Stimulated activated CD4-positive, alpha-beta T cell treated with anti-CD3 and anti-CD28 coated beads, Interleukin-4, amount 100 ng/mL, for 24 hours (primary cell): ENCODE results near the gene OR2D3.
"Not testable (repeated sequence)": the region's sequence is repeated elsewhere in the genome, so short reads cannot be mapped to it uniquely, and the experiment has no call there.

Experiments
- DNase-seq: peaks from one replicate; pipeline ENCODE4 v3.0.0-alpha.2; 2020

The OR2D3 gene

DNA sequence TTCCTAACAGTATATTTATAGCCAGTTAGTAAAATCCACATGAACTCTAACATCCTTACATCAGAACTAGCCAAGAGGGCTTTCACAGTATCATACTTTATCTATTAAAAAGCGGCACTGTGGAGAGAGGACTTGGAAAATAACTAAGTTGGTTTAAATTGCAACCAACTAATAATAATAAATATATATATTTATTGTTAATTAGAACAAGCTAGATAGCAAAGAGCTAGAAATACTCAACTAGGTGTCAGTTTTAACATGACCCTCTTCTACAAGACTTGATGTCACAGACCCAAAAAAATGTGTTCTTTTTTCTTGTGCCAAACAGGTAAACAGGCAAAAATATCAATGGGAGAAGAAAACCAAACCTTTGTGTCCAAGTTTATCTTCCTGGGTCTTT lies at the start of gene OR2D3:
Gene OR2D3 (plus strand): TSS at position 301 of the 400 bp plus-strand sequence. CDS start 0 bp downstream, at position 301.
- no peak for DNase-seq

DNA sequence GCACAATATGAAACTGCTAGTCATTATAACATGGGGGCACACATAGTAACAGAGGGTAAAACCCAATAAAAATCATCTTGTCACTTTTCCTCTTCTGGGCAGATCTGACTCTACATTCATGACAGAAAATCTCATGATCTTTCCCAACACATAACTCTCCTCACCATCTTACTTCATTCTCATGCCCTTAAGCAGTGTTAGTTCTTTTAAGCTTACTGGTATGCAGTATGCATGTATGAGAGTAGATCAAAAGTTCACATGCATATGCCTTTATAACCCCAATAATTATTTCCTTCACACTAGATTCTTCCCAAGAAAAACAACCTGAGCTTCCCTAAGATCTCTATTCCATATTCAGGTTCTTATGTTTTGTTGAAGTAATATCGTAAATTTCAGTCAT lies 49.5 kb upstream of the OR2D3 start:
- no peak for DNase-seq

- DNase-seq = no peak
Measured at GRCh38 chr11:6875761-6876160, 45.0 kb upstream of the OR2D3 start.

- no peak for DNase-seq
Measured at GRCh38 chr11:6876325-6876724, 44.5 kb upstream of the OR2D3 start, which contains the start of gene OR10A4. TSS of gene OR10A4 (plus strand) at chr11:6876625. CDS start at chr11:6876648, 23 bp downstream.

DNA sequence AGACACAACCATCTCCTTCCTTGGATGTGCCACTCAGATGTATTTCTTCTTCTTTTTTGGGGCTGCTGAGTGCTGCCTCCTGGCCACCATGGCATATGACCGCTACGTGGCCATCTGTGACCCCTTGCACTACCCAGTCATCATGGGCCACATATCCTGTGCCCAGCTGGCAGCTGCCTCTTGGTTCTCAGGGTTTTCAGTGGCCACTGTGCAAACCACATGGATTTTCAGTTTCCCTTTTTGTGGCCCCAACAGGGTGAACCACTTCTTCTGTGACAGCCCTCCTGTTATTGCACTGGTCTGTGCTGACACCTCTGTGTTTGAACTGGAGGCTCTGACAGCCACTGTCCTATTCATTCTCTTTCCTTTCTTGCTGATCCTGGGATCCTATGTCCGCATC lies 43.9 kb upstream of the OR2D3 start:
- no peak for DNase-seq

DNA sequence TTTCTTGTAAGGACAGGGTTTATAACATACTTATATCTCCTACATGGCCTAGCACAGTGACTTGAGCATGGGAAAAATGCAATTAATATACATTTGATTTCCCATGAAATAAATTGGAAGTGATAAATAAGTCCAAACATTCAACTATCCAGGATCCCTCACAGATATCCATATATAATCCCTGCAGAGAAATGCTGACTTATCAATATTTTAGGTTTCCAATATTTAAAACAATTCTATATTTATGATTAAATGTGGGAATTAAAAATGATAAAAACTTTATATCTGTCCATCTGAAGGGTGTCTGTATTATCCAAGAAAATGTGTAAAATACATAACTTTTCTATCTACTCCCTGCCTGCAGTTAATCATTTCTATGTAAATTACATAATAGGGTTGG lies 38.1 kb upstream of the OR2D3 start:
- DNase-seq = no peak

DNA sequence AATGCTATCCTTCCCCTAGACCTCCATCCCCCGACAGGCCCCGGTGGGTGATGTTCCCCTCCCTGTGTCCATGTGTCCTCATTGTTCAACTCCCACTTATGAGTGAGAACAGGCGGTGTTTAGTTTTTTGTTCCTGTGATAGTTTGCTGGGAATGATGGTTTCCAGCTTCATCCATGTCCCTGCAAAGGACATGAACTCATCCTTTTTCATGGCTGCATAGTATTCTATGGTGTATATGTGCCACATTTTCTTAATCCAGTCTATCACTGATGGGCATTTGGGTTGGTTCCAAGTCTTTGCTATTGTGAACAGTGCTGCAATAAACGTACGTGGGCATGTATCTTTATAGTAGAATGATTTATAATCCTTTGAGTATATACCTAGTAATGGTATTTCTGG lies 33.1 kb upstream of the OR2D3 start:
- not testable (repeated sequence) for DNase-seq

DNA sequence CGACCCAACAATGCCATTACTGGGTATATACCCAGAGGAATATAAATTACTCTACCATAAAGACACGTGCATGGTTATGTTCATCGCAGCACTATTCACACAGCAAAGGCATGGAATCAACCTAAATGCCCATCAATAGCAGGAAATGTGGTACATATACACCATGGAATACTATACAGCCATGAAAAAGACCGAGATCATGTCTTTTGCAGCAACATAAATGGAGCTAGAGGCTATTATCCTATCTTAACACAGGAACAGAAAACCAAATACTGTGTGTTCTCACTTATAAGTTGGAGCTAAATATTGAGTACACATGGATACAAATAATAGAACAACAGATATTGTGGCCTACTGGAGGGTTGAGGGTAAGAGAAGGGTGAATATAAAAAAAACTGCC lies 32.0 kb upstream of the OR2D3 start:
- DNase-seq = no peak

DNA sequence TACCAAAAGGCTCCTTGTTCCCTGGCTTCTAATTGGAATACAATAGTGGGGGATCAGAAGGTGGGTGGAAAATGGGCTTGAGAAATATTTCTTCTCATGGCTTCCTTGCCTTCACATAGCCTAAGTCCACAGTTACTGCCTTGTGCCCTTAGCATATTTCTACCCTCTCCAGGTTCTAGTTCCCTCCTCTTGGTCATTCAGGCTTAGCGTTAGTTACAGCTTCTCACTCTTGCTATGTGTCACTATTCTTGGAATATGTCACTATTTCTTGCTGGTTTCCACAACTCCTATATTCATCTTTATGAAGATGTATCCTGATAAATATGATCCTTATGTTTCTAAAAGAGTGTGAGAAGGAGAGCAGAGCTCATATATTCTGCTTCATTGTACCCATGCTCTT lies 31.0 kb upstream of the OR2D3 start:
- no peak for DNase-seq

DNA sequence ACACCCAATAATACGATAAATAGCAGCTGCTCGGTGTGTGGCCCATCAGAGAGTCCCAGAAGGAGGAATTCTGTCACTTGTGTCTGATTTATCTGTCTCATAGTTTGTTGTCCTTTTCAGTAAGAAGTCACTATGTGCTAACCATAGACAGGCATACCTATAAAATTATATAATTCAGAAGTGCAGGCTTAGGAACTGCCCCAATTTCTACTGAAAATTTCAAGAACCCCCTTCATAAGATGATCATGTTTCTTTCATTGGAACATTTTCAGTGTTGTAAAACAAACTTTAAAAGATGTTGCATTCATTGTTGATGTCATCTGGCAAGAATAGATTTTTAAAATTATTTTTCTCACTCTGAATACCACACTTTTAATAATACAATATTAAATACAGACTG lies 28.4 kb upstream of the OR2D3 start, which contains the start of gene OR2D2:
Gene OR2D2 (minus strand): TSS at position 101 of the 400 bp plus-strand sequence. CDS start 0 bp downstream, at position 101.
- DNase-seq = no peak

DNA sequence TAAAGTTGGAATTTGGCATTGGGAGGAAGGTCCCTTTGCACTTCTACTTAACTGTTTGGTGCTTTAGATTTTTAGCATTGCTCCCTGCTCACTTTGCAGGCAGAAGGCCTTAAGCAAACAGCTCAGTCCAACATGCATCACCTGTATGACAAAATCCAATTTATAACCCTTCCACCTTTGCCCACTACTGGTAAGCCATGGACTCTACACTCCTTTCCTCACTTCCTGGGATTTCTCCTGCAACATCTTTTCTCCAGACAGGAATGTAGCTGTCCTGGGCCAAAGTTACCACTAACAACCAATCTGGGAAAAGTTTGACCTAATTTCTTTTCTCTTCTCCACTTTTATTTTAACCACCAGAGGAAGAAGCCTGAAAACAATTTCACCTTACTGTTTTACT lies 26.7 kb upstream of the OR2D3 start:
- DNase-seq = no peak

- DNase-seq = no peak
Measured at GRCh38 chr11:6895010-6895409, 25.8 kb upstream of the OR2D3 start.

GRCh38 chr11:6898911-6899310 lies 21.9 kb upstream of the OR2D3 start:
- no peak for DNase-seq

DNA sequence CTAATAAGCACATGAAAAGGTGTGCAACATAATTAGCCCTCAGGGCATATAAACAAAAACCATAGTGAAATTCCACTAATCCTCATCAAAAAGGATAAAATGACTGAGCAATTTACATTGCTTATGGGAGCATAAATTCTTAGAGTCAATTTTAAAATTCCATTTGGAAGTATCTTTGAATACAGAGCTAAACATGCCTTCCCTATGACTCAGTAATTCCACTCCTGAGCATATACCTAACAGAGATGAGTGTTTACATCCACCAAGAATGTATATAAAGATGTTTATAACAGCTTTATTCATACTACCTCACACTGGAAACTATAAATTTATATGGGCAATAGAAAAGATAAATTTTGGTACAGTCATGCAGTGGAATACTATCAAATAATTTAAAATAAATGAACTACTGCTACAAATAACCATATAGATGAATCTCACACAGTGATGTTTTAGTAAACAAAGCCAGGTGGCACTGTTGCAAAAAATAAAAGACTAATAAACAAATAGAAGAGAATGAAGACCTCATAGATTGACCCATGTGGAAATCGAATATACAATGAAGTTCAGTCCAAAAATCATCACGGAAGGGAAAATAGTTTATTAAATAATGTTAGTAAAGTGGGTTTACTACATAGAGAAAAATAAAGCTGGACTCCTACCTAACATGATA lies 20.3 kb upstream of the OR2D3 start:
- DNase-seq = no peak

DNA sequence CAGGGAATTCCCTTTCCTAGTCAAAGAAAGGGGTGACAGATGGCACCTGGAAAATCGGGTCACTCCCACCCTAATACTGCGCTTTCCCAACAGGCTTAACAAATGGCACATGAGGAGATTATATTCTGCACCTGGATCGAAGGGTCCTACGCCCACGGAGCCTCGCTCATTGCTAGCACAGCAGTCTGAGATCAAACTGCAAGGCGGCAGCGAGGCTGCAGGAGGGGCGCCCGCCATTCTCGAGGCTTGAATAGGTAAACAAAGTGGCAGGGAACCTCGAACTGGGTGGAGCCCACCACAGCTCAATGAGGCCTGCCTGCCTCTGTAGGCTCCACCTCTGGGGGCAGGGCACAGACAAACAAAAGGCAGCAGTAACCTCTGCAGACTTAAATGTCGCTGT lies 16.0 kb upstream of the OR2D3 start:
- not testable (repeated sequence) for DNase-seq

GRCh38 chr11:6911378-6911777 lies 9.4 kb upstream of the OR2D3 start:
- no peak for DNase-seq

GRCh38 chr11:6911948-6912347 lies 8.9 kb upstream of the OR2D3 start:
- no peak for DNase-seq

DNA sequence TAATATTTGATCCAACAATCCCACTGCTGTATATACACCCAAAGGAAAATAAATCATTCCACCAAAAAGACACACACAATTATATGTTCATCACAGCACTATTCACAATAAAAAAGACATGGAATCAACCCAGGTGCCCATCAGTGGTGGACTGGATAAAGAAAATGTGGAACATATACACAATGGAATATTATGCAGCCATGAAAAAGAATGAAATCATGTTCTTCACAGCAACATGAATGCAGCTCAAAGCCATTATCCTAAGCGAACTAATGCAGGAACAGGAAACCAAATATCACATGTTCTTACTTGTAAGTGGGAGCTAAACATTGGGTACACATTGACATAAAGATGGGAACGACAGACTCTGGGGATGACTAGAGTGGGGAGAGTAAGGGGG lies 1.1 kb upstream of the OR2D3 start:
- no peak for DNase-seq

DNA sequence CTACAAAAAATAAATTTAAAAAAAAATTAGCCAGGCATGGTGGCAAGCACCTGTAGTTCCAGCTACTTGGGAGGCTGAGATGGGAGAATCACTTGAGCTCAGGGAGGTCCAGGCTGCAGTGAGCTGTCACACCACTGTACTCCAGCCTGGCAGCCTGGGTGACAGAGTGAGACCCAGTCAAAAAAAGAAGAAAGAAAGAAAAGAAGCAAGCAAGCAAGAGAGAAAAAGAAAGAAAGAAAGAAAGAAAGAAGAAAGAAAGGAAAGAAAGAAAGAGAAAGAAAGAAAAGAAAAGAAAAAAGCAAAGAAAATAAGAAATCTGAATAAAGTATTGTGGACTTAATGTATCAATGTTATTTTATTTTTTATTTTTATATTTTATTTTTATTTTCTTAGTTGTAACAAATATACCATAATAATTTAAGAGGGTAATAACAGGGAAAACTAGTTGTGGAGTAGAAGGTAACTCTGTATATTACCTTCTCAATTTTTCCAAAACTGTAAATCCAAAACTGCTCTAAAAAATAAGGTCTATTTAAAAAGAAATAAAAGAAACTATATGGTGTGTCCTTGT lies 4.3 kb downstream of the OR2D3 start:
- no peak for DNase-seq

DNA sequence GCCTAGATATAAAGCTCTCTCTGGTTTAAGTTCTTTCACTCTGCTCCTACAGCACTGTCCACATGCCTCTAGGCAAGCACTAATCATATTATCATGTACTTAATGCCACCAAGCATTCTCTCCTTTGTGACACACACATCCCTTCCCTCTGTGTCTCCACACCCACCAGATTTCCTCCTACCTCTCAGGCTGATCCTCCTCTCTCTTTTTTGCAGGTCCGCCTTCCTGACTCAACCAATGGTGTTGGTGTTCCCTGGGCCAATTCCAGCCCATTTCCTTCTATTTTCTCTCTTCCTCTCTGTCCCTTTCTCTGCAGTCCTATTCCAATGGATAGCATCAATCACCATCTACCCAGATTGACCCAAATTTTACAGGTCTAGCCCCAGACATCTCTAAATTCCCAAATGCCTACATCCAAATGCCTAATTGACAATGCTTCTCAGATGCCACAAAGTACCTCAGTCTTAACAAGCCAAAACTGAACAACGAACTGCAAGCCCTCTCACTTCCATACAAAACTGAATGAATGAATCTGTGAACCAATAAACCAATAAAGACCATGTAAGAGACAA lies 4.9 kb downstream of the OR2D3 start:
- no peak for DNase-seq

DNA sequence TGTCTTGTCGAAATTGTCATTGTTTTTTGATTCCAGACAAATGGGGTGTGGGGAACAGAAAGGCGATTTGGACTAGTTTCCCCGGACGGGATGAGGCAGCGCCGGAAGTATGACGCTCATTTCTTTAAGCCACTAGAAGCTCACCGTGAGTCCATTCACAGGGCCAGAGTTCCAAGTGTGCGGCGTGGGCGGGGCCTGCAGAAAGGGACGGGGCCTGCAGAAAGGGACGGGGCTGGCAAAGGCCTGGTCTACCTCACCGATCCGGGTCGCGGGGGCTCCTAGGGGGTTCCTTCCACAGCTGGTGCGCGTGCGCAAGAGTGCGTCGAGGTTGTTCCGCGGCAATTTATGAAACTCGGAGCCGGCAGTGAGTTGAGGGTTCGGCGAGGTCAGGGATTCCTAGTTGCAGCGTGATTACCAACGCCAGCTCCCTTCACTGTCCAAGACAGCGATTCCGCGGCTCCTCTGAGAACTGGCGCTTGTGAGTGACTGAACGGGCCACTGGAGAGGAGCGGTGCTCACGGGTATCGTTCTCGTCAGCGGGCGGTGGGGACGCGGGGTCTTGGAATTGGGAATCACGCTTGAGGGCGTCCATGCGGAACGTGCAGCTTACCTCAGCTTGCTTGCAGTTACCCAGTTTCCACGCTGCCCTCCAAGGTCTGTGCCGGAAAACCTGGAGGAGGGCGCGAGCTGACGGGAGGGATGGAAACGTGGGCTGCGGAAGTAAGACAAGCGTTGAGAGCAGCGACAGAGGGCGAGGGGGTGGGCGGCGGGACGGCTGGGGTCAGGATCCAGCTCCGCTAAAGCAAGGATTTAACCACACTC lies 5.6 kb downstream of the OR2D3 start, which contains the start of gene ZNF215:
Gene ZNF215 (plus strand): TSS at position 219 of the 822 bp plus-strand sequence. CDS start 5,847 bp downstream, outside the sequence.
- peak; percentile 6 for DNase-seq

DNA sequence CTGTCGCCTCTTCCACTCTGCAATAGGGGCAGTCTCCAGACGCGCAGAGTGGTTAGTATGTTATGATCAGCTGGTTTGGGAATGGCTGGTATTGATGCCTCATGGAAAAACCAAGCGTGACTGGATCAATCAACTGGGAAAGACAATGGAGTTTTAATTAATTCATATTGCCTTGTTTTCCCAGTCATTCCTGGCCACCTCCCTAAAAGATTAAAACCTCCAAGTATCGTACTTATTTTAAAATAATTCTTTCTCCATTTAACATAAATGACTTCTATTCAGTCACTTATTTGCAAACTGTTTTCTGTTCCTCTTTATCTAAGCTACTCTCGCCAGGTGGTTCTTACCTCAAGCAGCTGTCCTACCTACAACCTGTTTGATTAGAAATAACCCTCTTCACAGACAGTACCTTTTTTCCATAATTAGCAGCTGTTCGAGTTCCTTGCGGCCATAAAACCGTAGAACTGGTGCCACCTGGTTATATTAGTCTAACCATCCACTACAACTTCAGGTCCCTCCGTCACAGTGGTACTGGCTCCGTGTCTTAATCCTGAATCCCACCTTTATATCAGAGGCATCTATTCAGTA lies 6.3 kb downstream of the OR2D3 start:
- no peak for DNase-seq

DNA sequence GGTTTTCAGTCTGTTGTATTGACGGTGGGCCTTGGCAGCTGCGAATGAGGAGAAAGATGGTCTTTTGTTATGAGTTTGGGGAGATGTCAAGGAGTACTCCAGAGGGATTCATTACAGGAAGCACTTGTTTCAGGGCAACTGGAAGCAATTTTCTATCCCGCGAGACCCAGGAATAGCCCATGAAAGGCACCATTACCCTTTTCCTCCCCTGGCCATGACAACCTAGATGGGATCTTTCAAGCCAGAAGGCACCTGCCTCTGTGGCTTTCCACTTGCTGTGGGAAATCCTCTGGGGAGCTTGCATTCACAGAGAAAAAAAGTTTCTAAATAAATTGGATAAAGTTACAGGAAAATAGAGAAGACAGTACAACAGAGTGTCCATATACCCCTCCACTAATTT lies 8.1 kb downstream of the OR2D3 start:
- no peak for DNase-seq
